Measurements from ENCODE around the gene CCDC107.

The CCDC107 gene

DNA sequence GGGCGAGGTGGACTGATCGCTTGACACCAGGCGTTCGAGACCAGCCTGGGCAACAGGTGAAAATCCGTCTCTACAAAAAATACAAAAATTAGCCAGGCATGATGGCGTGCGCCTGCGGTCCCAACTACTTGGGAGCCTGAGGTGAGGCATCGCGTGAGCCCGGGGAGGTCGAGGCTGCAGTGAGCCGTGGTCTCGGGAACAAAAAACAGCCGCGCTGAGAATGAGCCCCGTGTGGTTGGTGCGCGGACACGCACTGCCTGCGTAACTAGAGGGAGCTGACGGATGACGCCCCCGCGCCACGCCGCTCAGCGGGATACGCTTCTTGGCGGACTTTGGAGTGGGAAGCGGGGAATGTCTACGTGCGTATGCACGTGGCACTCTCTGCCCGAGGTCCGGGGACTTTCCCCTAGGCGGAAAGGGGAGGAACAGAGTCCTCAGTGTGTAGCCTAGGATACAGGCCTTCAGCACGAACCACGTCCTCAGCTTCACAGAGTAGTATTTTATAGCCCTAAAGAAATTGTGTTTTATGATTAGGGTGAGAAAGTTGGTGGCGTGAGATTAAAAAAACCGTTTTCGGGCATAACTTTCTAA lies 451 bp upstream of the CCDC107 start, which contains the start of gene RMRP:
TSS of gene RMRP (minus strand) at position 474 of the 591 bp plus-strand sequence.
- no peak for FAIRE-seq

DNA sequence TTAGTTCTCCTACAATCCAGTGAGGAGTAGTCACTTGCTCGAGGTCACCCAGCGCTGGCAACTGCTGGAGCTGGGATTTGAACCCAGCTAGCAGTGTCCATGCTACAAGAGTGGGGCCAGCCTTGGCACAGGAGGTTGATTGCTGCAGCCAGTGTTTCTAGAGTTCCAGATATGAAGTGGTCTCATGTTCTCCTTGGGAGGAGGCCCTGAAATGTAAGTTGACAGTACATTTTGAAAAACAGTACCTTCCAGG lies 802 bp downstream of the CCDC107 start:
- DNase-seq (ENCODE audit: insufficient read length, low spot score) (no peak), FAIRE-seq (no peak)

More for the DNA sequence above, 451 bp upstream of the CCDC107 start, which contains the start of gene RMRP:
- DNase-seq (ENCODE audit: insufficient read length, low spot score), result peak; percentile 88

DNA sequence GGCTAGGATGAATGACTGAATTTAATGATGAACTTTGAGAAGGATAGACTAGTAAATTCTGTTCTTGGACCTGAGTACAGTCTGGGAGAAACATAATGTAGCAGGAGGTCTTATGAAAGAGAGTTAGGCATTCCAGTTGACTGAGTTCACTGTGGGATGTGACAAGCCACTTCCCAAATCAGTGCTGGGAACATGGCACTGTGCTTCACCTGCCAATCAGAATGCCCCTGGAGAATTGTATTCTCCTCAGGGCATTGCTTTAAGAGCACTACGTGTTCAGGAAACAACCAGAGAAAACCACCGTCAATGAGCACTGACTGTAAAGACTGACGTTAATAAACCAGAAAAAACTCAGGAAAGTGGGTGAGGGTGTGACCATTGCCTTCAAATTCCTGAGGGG lies 1.2 kb downstream of the CCDC107 start:
- DNase-seq (ENCODE audit: insufficient read length, low spot score) (no peak), FAIRE-seq (no peak)

DNA sequence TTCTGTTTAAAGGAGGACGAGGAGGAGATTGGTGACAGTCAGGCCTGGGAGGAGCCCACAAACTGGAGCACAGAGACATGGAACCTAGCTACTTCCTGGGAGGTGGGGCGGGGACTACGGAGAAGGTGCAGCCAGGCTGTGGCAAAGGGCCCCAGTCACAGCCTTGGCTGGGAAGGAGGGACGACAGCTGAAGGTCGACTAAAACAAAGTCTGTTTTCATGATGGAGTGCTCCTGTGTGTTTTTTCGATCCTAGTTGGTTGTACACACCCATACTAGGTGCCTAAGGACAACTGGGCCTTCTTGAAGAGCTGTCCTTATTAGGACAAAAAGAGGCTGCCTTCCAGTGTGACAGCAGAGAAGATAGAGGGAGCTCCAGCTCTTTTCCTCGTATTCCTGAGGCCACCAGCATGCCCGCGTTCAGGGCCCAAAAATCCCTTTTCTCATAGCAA lies 2.9 kb downstream of the CCDC107 start:
- DNase-seq (ENCODE audit: insufficient read length, low spot score), result no peak
- no peak for FAIRE-seq

DNA sequence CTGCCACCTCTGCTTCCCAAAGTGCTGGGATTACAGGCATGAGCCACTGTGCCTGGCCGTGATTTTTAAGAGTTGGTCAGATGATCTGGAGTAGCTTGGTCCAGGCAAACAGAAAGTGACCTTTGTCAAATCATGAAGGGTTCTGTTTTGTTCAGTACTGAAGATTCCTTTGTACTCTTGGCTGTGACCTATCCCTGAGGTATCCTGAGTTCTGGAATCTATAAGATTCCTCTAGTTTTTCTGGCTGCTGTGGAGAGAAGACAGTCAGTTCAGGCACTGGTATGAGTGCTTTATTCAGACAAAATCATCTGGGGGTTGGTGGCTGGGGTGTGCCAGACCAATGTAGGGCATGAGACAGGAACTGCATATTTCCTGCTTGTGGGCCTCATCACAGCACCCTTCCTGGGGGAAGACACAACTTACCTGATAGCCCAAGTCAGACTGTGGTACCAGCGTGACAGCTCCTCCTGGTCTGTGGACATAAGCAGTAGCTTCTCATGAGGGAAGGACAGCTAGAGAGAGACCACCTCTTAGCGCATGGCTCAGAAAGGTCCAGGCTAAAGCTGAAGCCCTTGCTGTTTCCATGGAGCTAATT lies 3.8 kb downstream of the CCDC107 start:
- DNase-seq (ENCODE audit: insufficient read length, low spot score), result no peak
- FAIRE-seq, result no peak

DNA sequence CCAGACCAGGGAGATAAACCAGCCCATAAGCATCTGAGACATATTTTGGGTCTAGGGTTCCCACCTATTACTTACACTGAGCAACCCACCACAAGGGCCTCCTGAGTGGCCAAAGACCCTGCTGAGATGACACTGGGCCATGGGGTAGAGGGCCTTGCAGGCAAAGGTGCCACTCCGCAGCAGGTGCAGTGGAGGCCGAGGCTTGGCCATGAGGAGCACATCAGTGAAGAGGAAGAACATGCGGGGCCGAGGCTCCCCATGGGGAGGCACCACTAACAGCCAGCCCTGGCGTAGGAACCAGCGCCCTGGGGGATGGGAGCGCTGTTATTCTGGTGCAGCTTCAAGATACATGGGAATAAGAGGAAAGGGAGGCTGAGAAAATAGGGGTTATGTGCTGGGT lies 4.3 kb downstream of the CCDC107 start:
- FAIRE-seq (no peak), DNase-seq (ENCODE audit: insufficient read length, low spot score) (no peak)

DNA sequence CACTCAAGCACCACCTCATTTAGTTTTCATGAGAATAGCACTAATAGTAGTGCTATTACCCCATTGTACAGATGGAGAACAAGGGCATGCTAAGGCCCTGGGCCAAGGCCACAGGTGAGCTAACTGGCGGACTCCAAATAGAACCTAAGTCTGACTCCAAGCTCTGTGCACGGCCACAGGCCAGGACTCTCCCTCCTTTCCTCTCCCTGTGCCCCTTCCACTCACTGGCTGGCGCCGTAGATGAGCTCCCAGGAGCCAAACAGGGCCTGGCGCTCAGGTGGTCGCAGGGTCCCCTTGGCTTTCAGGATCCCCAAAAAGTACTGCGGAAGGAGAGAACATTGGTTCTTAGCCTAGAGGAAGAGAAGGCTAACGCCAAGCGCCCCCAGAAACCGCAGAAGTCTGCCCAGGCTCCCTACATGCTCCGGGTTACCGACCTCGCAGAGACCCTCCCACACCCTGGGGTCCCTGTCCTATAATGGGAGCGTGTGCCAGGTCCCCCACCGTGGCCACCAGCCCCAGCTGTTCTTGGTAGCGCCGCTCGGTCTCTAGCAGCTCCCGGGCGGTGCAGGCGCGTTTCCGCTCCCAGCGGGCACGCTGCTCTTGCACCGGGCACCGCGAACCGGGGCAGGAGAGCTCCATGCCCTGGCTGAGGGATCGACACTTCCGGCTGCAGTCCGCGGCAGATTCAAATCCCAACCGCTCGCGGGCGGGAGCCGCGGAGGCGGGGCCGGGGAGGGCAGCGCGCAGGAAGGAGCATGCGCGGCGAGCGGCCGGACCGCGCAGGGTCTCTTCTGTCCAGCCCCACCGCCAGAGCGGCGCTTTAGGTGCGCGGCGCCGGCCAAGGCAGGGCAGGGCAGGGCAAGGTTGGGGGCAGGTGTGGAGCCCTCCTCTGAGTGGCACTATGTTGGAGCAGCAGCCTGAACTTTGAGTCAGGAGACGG lies 6.7 kb downstream of the CCDC107 start, which contains the start of gene ARHGEF39:
TSS of gene ARHGEF39 (minus strand) at position 665 of the 940 bp plus-strand sequence. CDS start at position 639, 26 bp downstream.
- no peak for FAIRE-seq

DNA sequence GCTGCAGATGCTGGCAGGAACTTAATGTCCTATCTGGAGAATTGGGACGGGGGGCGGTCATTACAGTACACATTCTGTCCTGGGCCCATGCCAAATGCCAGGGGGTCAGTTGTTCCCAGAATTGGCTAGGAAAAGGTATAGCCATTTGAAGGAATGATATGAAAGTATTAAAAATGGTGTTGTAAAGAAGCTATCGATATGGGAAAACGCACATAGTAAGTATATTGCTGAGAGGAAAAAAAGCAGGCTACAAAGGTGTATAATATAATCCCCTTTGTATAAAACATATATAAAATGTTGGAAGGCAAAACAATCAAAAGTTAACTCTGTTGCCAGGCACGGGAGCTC lies 7.4 kb downstream of the CCDC107 start:
- DNase-seq (ENCODE audit: insufficient read length, low spot score) (no peak), FAIRE-seq (no peak)

More for the DNA sequence above, 6.7 kb downstream of the CCDC107 start, which contains the start of gene ARHGEF39:
- peak; percentile 73 for DNase-seq (ENCODE audit: insufficient read length, low spot score)

DNA sequence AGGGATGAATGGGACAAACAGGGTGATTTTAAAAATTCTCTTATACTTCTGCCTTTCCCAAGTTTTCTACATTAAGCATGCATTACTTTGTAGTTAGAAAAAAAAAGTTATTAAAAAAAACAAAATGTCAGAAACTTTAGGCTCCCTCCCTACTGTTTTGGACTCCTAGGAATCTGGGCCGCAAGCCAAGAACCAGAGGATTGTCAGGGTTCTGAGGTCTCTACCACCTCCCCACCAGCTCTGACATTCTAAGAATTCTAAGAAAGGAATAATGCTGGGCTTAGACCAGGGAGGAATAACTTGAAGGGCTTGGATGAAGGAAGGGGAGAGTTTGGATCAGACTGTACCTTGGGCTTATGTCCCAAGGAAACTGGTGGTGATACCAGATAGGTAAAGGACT lies 8.0 kb downstream of the CCDC107 start:
- DNase-seq (ENCODE audit: insufficient read length, low spot score) (no peak), FAIRE-seq (no peak)

DNA sequence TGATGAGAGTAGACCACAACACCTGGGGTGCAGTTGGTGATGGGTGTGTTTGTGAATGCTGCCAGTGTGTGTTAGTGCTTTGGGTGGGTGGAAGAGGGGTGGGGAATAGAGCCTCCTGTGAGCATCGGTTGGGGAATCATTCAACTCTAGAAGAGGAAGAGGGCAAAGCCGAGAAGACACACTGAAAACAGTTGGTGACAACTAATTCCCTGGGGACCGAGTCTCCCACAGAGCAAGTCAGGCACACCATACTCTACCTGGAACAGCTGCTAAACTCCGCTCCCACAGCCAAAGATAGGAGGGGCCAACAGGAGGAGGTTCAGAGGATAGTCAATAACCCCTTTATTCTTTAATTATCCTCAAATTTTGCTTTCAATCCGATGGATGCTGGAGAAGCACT lies 8.5 kb downstream of the CCDC107 start:
- FAIRE-seq (no peak), DNase-seq (ENCODE audit: insufficient read length, low spot score) (no peak)

DNA sequence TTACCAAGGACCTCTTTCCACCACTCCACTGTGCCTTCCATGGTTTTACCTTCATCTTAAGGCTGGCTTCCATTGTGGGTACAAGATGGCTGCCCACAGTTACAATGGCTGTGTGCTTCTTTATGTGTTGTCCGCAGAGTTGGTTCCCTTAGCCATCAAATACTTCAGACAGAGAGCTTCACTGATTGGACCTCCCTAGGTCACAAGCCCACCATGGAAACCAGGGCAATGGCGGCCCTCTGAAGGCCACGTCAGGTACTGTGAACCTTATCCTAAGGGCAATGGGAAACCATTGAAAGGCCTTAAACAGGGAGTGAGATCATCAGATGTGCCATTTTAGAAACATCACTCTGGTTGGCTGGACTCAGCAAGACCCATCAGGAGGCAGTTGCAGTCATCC lies 9.8 kb downstream of the CCDC107 start:
- FAIRE-seq (no peak), DNase-seq (ENCODE audit: insufficient read length, low spot score) (no peak)

DNA sequence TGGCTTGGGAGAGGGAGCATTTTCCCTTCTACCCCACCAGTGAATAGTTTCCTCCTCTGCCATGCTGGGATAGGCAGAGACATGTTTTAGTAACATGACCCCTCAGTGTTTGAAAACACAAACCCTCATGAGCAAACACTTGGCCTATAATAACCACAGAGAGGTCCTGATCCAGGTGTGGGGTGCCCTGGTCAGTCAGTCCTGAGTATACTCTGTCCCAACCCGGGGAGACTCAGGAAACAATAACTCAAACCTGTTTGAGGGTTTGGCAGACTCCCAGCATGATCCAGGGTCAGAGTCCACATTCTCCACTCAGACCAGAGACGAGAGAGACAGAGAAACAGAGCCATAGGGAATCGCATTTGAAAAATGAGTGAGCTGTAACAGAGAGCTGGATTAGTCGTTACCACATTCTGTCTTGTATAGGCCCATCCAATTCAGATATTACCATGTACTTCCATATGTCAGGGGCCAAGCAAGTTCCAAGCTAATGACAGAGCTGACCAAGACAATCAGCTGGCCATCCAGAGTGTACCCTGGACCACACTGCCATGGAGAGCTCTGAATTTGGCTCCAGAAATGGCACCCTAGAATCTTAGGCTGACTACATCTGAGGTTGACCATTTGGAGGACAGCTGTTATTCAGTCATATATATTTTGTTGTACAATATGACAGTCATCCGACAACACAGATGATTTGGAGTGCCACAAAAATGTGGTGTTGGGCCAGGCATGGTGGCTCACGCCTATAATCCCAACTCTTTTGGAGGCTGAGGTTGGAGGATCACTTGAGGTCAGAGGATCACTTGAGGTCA lies 11.4 kb downstream of the CCDC107 start:
- FAIRE-seq (no peak), DNase-seq (ENCODE audit: insufficient read length, low spot score) (no peak)

DNA sequence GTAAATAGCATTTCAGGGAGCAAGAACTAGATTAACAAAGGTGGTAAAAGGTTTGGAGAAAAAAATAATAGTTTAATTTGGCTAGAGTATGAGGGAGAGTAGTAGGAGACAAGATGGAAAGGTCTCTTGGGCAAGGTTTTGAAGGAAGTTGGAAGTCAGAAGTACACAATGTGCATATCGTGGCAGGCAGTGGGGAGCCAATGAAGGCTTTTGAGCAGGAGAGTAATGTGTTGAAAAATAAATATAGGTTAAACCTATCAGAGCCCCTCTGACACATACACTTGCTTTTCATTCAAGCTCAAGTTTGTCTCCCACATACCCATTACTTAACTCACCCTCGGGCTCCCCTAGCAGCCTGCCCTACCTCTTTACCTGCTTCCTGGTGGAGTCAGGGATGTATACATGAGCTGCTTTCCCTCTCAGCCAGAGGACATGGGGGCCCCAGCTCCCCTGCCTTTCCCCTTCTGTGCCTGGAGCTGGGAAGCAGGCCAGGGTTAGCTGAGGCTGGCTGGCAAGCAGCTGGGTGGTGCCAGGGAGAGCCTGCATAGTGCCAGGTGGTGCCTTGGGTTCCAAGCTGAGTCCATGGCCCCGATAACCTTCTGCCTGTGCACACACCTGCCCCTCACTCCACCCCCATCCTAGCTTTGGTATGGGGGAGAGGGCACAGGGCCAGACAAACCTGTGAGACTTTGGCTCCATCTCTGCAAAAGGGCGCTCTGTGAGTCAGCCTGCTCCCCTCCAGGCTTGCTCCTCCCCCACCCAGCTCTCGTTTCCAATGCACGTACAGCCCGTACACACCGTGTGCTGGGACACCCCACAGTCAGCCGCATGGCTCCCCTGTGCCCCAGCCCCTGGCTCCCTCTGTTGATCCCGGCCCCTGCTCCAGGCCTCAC lies 15.3 kb downstream of the CCDC107 start, which contains the start of gene CA9:
TSS of gene CA9 (plus strand) at position 797 of the 893 bp plus-strand sequence. CDS start at position 829, 32 bp downstream.
- DNase-seq (ENCODE audit: insufficient read length, low spot score) (no peak), FAIRE-seq (no peak)

DNA sequence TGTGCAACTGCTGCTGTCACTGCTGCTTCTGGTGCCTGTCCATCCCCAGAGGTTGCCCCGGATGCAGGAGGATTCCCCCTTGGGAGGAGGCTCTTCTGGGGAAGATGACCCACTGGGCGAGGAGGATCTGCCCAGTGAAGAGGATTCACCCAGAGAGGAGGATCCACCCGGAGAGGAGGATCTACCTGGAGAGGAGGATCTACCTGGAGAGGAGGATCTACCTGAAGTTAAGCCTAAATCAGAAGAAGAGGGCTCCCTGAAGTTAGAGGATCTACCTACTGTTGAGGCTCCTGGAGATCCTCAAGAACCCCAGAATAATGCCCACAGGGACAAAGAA lies 15.9 kb downstream of the CCDC107 start:
- no peak for FAIRE-seq

DNA sequence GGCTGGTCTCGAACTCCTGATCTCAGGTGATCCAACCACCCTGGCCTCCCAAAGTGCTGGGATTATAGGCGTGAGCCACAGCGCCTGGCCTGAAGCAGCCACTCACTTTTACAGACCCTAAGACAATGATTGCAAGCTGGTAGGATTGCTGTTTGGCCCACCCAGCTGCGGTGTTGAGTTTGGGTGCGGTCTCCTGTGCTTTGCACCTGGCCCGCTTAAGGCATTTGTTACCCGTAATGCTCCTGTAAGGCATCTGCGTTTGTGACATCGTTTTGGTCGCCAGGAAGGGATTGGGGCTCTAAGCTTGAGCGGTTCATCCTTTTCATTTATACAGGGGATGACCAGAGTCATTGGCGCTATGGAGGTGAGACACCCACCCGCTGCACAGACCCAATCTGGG lies 17.1 kb downstream of the CCDC107 start:
- DNase-seq (ENCODE audit: insufficient read length, low spot score), result no peak

More for the DNA sequence above, 15.9 kb downstream of the CCDC107 start:
- no peak for DNase-seq (ENCODE audit: insufficient read length, low spot score)

DNA sequence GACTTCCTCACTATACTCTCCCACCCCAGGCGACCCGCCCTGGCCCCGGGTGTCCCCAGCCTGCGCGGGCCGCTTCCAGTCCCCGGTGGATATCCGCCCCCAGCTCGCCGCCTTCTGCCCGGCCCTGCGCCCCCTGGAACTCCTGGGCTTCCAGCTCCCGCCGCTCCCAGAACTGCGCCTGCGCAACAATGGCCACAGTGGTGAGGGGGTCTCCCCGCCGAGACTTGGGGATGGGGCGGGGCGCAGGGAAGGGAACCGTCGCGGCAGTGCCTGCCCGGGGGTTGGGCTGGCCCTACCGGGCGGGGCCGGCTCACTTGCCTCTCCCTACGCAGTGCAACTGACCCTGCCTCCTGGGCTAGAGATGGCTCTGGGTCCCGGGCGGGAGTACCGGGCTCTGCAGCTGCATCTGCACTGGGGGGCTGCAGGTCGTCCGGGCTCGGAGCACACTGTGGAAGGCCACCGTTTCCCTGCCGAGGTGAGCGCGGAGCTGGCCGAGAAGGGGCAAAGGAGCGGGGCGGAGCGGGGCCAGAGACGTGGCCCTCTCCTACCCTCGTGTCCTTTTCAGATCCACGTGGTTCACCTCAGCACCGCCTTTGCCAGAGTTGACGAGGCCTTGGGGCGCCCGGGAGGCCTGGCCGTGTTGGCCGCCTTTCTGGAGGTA lies 17.8 kb downstream of the CCDC107 start:
- FAIRE-seq, result no peak
- no peak for DNase-seq (ENCODE audit: insufficient read length, low spot score)

More for the DNA sequence above, 17.1 kb downstream of the CCDC107 start:
- no peak for FAIRE-seq

DNA sequence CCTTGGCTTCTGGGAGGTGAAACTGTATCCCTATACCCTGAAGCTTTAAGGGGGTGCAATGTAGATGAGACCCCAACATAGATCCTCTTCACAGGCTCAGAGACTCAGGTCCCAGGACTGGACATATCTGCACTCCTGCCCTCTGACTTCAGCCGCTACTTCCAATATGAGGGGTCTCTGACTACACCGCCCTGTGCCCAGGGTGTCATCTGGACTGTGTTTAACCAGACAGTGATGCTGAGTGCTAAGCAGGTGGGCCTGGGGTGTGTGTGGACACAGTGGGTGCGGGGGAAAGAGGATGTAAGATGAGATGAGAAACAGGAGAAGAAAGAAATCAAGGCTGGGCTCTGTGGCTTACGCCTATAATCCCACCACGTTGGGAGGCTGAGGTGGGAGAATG lies 21.0 kb downstream of the CCDC107 start:
- FAIRE-seq, result no peak
- DNase-seq (ENCODE audit: insufficient read length, low spot score), result no peak

DNA sequence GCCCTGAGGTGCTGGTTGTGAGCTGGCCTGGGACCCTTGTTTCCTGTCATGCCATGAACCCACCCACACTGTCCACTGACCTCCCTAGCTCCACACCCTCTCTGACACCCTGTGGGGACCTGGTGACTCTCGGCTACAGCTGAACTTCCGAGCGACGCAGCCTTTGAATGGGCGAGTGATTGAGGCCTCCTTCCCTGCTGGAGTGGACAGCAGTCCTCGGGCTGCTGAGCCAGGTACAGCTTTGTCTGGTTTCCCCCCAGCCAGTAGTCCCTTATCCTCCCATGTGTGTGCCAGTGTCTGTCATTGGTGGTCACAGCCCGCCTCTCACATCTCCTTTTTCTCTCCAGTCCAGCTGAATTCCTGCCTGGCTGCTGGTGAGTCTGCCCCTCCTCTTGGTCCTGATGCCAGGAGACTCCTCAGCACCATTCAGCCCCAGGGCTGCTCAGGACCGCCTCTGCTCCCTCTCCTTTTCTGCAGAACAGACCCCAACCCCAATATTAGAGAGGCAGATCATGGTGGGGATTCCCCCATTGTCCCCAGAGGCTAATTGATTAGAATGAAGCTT lies 21.8 kb downstream of the CCDC107 start:
- DNase-seq (ENCODE audit: insufficient read length, low spot score), result no peak
- FAIRE-seq, result no peak
